Common myeloid progenitor, CD34-positive (primary cell): ENCODE measurements around the gene GMPR2.

Source experiments
- CTCF ChIA-PET: fragments of 350-600 bp; sonication (Branson Sonifier 250); formaldehyde crosslinking; loops from one replicate; lab custom pipeline; 2021; ENCODE audit warnings: antibody characterized with exemption; lab: Charles Lee
- POLR2A ChIA-PET: fragments of 350-600 bp; sonication (Branson Sonifier 250); formaldehyde crosslinking; loops from one replicate; lab custom pipeline; 2021; ENCODE audit warnings: antibody characterized with exemption; lab: Charles Lee
- DNase-seq, 3 donors: peaks; one replicate each; pipeline versions ENCODE4 v3.0.0 to v3.0.0-alpha.2; 2013
- H3K27ac ChIP-seq, 2 experiments: 1 replicate in 1 of 2; 2 replicates in 1 of 2; pipeline ENCODE4 v1.7.0; 2013; ENCODE audit warnings: inconsistent platforms in 2 of 2, low read length in 2 of 2, mild to moderate bottlenecking in 2 of 2, low read depth in 1 of 2, moderate library complexity in 1 of 2; ENCODE audit not compliant: severe bottlenecking in 2 of 2, insufficient read depth in 1 of 2, poor library complexity in 1 of 2
- H3K27me3 ChIP-seq, 5 experiments: replicated peaks in 2 of 5; 1 replicate in 3 of 5; 2 replicates in 2 of 5; pipeline versions ENCODE4 v1.6.1 to v1.7.0; 2013; ENCODE audit warnings: low read length in 4 of 5, mild to moderate bottlenecking in 2 of 5, moderate library complexity in 2 of 5, inconsistent platforms in 1 of 5; ENCODE audit not compliant: insufficient read depth in 5 of 5, control insufficient read depth in 4 of 5
- H3K36me3 ChIP-seq, 4 experiments: 1 replicate in 2 of 4; 2 replicates in 2 of 4; pipeline versions ENCODE4 v1.6.1 to v1.7.0; 2013; ENCODE audit warnings: low read length in 3 of 4, control low read depth in 1 of 4, mild to moderate bottlenecking in 1 of 4; ENCODE audit not compliant: control insufficient read depth in 4 of 4, insufficient read depth in 4 of 4
- H3K4me1 ChIP-seq, 4 experiments: 1 replicate in 3 of 4; 2 replicates in 1 of 4; pipeline versions ENCODE4 v1.6.1 to v1.7.1; 2013; ENCODE audit warnings: low read length in 3 of 4, mild to moderate bottlenecking in 3 of 4, control low read depth in 1 of 4, inconsistent platforms in 1 of 4, moderate library complexity in 1 of 4; ENCODE audit not compliant: control insufficient read depth in 4 of 4, insufficient read depth in 4 of 4; ENCODE audit errors: control extremely low read depth in 1 of 4
- H3K4me3 ChIP-seq, 7 experiments: 1 replicate in 4 of 7; 2 replicates in 3 of 7; pipeline versions ENCODE4 v1.5.1 to v1.7.0; 2013; ENCODE audit warnings: mild to moderate bottlenecking in 7 of 7, low read length in 6 of 7, moderate library complexity in 6 of 7, inconsistent platforms in 2 of 7, low read depth in 2 of 7, control low read depth in 1 of 7; ENCODE audit not compliant: insufficient read depth in 4 of 7, control insufficient read depth in 1 of 7; ENCODE audit errors: extremely low read depth in 1 of 7
- H3K9me3 ChIP-seq, 5 experiments: 1 replicate in 4 of 5; 2 replicates in 1 of 5; pipeline versions ENCODE4 v1.6.1 to v1.7.1; 2013; ENCODE audit warnings: low read length in 4 of 5, mild to moderate bottlenecking in 2 of 5, inconsistent platforms in 1 of 5, low read depth in 1 of 5, moderate library complexity in 1 of 5; ENCODE audit not compliant: control insufficient read depth in 4 of 5, insufficient read depth in 2 of 5; ENCODE audit errors: control extremely low read depth in 1 of 5
- WGBS: methylation state at CpG from one replicate; pipeline ENCODE4 v1.1.5; 2013; ENCODE audit not compliant: insufficient coverage; 5-methylcytosine and 5-hydroxymethylcytosine counted together

Gene GMPR2

DNA sequence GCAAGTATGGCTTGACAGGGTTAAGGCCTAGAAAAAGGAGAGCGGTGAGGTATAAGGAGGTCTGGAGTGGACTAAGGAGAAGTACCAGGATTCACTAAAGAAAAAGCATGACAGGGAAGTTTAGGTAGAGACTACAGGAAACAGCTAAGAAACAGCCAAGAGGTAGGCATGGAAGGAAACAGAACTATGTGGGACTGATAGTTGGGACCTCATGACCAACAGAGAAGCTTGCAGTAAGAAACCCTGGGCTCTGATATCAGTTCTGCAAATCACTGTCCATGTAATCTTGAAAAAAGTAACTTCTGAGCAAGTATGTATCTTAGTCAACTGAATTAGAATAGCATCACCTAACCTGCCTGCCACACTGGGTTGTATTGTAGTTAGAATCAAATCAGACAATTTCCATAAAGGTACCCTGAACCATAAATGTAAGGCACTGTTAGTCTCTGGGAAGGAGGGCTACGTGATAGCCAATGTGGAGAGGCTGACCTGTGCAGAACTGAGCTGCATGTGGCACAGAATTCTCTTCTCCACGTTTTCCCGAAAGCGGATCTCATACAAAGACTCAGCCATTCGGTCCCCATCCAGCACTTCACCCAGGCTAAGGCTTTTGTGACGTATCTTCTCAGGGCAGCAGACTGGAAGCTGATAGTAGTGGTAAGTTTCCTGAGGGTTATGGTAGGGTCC lies 38.4 kb upstream of the GMPR2 start:
- ChIA-PET CTCF (interaction anchor here (0.7 to 1.5 kb wide), 5 partner anchors 9 to 106 kb away, joined by 3 to 5 read pairs (median 3); partner anchors contain the start of gene NOP9), POLR2A (interaction anchor here (1.4 to 2.8 kb wide), 3 partner anchors 19 to 33 kb away, joined by 3 to 25 read pairs (median 7); partner anchors contain the start of genes CHMP4A, IRF9 and REC8)
- H3K4me1 ChIP-seq: peaks cover 4 to 36% (median 27%) of the 10 kb centered on the region in 4 experiments
- 98% methylated on average over 6 of the region's 7 CpGs for whole genome bisulfite sequencing
- H3K9me3 ChIP-seq: no peaks in the 10 kb centered on the region
- peak overlapping the region in 1 of 2 experiments; percentile 97 for H3K27ac ChIP-seq
- peaks cover 4 to 29% (median 16%) of the 10 kb centered on the region in 4 experiments for H3K36me3 ChIP-seq
- H3K4me3 ChIP-seq: peak overlapping the region in 5 of 7 experiments; percentile 82 to 91 (median 84)
- DNase-seq: no peak
- no peaks in the 10 kb centered on the region for H3K27me3 ChIP-seq

DNA sequence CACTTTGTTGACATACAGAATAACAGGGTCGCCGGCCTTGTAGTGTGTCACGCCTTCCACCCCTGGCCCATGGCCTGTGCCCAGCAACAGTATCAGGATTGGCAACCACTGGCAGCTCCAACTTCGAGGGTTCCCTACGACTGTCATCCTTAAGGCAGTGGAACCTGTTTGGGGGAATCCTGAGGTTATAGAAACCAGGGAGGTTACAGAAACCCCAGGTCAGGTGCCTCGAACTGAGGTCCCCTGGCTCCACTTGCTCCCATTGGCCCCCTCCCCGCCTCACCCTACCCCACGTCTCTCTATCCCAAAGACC lies 37.9 kb upstream of the GMPR2 start:
- Histone ChIP-seq H3K27ac (peak overlapping the region; percentile 90 to 97), H3K27me3 (no peaks in the 10 kb centered on the region), H3K36me3 (peaks cover 4 to 29% (median 16%) of the 10 kb centered on the region in 4 experiments), H3K4me1 (peaks cover 4 to 32% (median 25%) of the 10 kb centered on the region in 4 experiments), H3K9me3 (no peaks in the 10 kb centered on the region), H3K4me3 (peak overlapping the region; percentile 77 to 96 (median 84))
- ChIA-PET CTCF (interaction anchor here (0.7 to 1.8 kb wide), 9 partner anchors 9 to 113 kb away, joined by 3 to 6 read pairs (median 3); partner anchors contain the start of genes CIDEB, NOP9 and TSSK4), POLR2A (interaction anchor here (1.2 to 2.8 kb wide), 4 partner anchors 18 to 116 kb away, joined by 3 to 25 read pairs (median 6); partner anchors contain the start of genes CHMP4A, IRF9, LTB4R and REC8)
- WGBS: 77% methylated on average over 6 of the region's 8 CpGs
- no peak for DNase-seq

DNA sequence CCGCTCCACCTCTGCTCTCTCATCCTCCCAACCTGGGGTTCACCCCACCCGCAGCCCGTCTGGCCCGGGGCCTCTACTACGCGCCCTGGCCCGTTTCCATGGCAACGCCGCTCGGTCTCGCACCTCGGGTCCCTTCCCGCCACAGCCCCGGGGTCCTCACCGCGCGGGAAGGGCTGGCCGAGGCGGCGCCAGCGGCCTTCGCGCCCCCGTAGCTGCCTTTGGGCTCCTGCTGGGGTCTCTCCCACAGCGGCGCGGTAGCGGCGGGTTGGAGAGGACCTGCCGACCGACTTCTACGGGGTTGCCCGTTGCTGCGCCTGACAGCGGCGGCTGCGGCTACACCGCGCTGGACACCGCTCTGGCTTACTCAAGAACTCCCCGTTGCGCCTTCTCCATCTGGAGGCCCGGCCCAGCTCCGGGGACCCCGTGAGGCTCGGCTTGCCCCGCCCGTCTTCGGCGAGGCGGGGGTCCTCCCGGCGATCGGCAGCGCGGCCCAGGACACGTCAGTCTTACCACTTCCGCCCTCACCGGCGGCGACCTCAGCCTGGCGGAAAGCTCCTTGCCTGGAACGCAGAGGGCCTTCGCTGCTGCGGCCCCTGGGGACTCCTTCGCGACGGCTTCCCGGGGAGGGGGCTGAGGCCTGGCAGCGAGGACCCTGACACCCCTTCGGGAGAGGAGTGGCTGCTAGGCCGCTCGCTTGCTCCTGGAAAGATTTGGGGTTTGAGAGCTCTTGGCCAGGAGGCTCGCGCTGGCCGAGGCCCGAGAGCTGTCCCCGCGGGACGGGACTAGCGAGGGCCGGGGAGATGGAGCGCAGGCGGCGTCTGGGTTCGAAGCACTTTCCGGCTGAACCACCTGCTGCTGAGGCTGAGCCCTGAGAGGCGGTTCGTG lies 37.3 kb upstream of the GMPR2 start, which contains the start of gene TM9SF1:
Gene TM9SF1, minus strand, starts transcription at position 256 of the 885 bp plus-strand sequence. CDS start 422 bp downstream, outside the sequence.
- ChIA-PET CTCF (interaction anchor here (0.7 to 1.8 kb wide), 13 partner anchors 10 to 112 kb away, joined by 3 to 6 read pairs (median 3); partner anchors contain the start of genes CIDEB and TSSK4), POLR2A (interaction anchor here (1.2 to 2.8 kb wide), 5 partner anchors 18 to 116 kb away, joined by 3 to 25 read pairs (median 5); partner anchors contain the start of genes CHMP4A, IRF9, LTB4R and REC8)
- peaks cover 2 to 25% (median 13%) of the 10 kb centered on the region in 4 experiments for H3K36me3 ChIP-seq
- peak within 1 kb of the TSS; percentile 90 to 97 for H3K27ac ChIP-seq
- no peaks in the 10 kb centered on the region for H3K27me3 ChIP-seq
- peak; percentile 93 to 96 (median 95) for DNase-seq
- H3K4me1 ChIP-seq: peaks cover 4 to 32% (median 25%) of the 10 kb centered on the region in 4 experiments
- no peaks in the 10 kb centered on the region for H3K9me3 ChIP-seq
- under 1% methylated on average over 87 of the region's 89 CpGs for WGBS
- peak within 1 kb of the TSS; percentile 77 to 96 (median 84) for H3K4me3 ChIP-seq

DNA sequence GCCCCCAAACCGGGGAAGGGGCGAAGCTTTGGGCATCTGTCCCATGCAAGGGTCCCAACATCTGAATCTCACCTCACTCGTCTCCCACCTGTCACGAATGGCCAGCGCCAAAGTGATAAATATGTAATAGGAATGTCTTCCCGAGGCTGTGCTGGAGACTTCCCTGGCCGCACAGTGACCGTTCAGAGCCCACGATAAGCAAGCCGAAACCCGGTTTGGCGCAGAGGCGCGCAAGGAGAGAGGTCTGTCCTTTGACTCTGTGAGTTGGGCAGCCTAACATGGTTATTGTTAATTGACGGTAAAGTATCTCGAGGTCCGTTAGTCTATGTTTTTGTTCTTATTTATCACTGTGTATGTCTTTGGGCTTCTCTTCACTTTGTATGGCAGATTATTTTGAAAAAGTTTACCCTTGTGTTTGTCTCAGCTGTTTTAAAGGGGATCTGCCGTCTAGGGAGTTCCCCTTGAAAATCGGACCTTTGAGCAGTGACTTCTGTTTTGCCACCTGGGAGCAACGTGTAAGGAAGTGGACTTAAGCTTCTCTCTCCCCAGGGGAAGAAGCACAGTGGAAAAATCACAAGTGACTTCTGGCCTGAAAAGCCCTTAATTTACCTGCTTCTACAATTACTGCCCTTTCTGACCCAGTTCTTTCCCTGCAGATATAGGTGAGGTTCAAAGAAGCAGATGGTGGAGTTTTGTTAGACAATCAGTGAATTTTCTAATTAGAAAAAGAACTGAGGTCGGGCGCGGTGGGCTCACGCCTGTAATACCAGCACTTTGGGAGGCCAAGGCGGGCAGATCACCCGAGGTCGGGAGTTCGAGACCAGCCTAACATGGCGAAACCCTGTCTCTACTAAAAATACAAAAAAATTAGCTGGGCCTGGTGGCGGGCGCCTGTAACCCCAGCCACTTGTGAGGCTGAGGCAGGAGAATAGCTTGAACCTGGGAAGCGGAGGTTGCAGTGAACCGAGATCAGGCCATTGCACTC lies 36.4 kb upstream of the GMPR2 start:
- CTCF ChIA-PET: interaction anchor here (1.0 to 1.8 kb wide), 11 partner anchors 9 to 112 kb away, joined by 3 to 6 read pairs (median 3); partner anchors contain the start of genes CHMP4A, CIDEB and TSSK4
- DNase-seq: peak in 2 of 3 donors; percentile 38 to 41
- no peaks in the 10 kb centered on the region for H3K27me3 ChIP-seq
- peak overlapping the region; percentile 90 to 97 for H3K27ac ChIP-seq
- H3K4me3 ChIP-seq: peak overlapping the region; percentile 77 to 96 (median 84)
- POLR2A ChIA-PET: interaction anchor here (0.9 to 2.8 kb wide), 6 partner anchors 17 to 115 kb away, joined by 3 to 25 read pairs (median 5); partner anchors contain the start of genes CHMP4A, IRF9, LTB4R and REC8
- H3K9me3 ChIP-seq: no peaks in the 10 kb centered on the region
- peaks cover 2 to 24% (median 12%) of the 10 kb centered on the region in 4 experiments for H3K36me3 ChIP-seq
- H3K4me1 ChIP-seq: peaks cover 4 to 32% (median 25%) of the 10 kb centered on the region in 4 experiments
- WGBS: 39% methylated on average over 24 of the region's 33 CpGs

DNA sequence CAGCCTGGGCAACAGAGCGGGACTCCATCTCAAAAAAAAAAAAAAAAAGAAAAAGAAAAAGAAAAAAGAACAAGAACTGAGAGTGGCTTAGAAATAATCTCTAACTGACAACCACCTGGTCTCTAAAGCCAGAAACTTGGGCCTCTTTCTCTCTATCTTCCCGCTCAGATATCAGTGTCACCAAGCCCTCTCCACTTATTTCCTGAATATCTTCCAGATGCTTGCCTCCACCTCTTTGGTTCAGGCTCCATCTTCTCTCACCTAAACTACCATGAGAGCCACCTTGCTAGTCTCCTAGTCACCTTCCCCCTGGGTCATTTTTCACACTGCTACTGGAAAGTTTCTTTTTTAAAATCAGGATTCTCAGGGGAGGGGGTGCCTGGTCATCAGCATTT lies 35.7 kb upstream of the GMPR2 start:
- peaks cover 0 to 2% (median 0%) of the 10 kb centered on the region in 5 experiments for H3K9me3 ChIP-seq
- CTCF ChIA-PET: interaction anchor here (1.1 to 1.8 kb wide), 4 partner anchors 11 to 37 kb away, joined by 3 to 6 read pairs (median 4); partner anchors contain the start of gene CHMP4A
- no peaks in the 10 kb centered on the region for H3K27me3 ChIP-seq
- POLR2A ChIA-PET: interaction anchor here (0.9 to 2.8 kb wide), 2 partner anchors 16 to 35 kb away, joined by 3 to 25 read pairs; partner anchors contain the start of genes CHMP4A and IRF9
- H3K4me3 ChIP-seq: peak overlapping the region in 1 of 7 experiments; percentile 91
- H3K27ac ChIP-seq: peak overlapping the region in 1 of 2 experiments; percentile 97
- no peak for DNase-seq
- peaks cover 4 to 32% (median 25%) of the 10 kb centered on the region in 4 experiments for H3K4me1 ChIP-seq
- H3K36me3 ChIP-seq: peaks cover 5 to 22% (median 13%) of the 10 kb centered on the region in 4 experiments
- WGBS: 100% methylated on average over 1 of the region's 2 CpGs
